ENCODE data around the gene CA10. TPM values are rescaled to one million over a fixed set of nuclear protein-coding genes. Genes with fewer than 3 reads are reported as not detected.
A peak's percentile ranks its signal among the peaks of the same experiment; 100 is the strongest.

CA10 gene
- total and polyA plus RNA-seq, 4 donors, result 30.0 to 130 (median 99.2) TPM

GRCh38 chr17:51706093-51706492 is 452.4 kb downstream of the CA10 start:
- no peak overlapping the region for H3K27ac ChIP-seq (ENCODE audit: low read depth, low read length)
- DNase-seq (ENCODE audit: low read depth in 4 of 6, low spot score in 6 of 6), result no peak
- WGBS (ENCODE audit: insufficient coverage), result no CpG with 5 or more reads among the region's 1 CpG
- no peaks in the 10 kb centered on the region for H3K27me3 ChIP-seq (ENCODE audit: control insufficient read depth, insufficient read depth, low read length)
- no peaks in the 10 kb centered on the region for H3K9me3 ChIP-seq (ENCODE audit: control insufficient read depth, insufficient read depth, low read length)
- H3K4me1 ChIP-seq (ENCODE audit: control insufficient read depth, insufficient read depth, low read length), result peaks cover 3% of the 10 kb centered on the region
- H3K4me3 ChIP-seq (ENCODE audit: low read depth, low read length), result no peak overlapping the region
- no peaks in the 10 kb centered on the region for H3K36me3 ChIP-seq (ENCODE audit: control insufficient read depth, insufficient read depth, low read length)

GRCh38 chr17:51703361-51704341 is 454.9 kb downstream of the CA10 start:
- H3K4me3 ChIP-seq (ENCODE audit: low read depth, low read length), result no peak overlapping the region
- WGBS (ENCODE audit: insufficient coverage), result 58% methylated on average over 4 of the region's 8 CpGs

GRCh38 chr17:51702963-51703360 is 455.6 kb downstream of the CA10 start:
- no peak overlapping the region for H3K27ac ChIP-seq (ENCODE audit: low read depth, low read length)
- H3K27me3 ChIP-seq (ENCODE audit: control insufficient read depth, insufficient read depth, low read length), result no peaks in the 10 kb centered on the region
- no peak for DNase-seq (ENCODE audit: low read depth in 4 of 6, low spot score in 6 of 6)
- H3K9me3 ChIP-seq (ENCODE audit: control insufficient read depth, insufficient read depth, low read length), result no peaks in the 10 kb centered on the region
- WGBS (ENCODE audit: insufficient coverage), result 78% methylated on average over 2 of the region's 3 CpGs
- no peak overlapping the region for H3K4me3 ChIP-seq (ENCODE audit: low read depth, low read length)
- no peaks in the 10 kb centered on the region for H3K36me3 ChIP-seq (ENCODE audit: control insufficient read depth, insufficient read depth, low read length)
- no peaks in the 10 kb centered on the region for H3K4me1 ChIP-seq (ENCODE audit: control insufficient read depth, insufficient read depth, low read length)

More at GRCh38 chr17:51703361-51704341, 454.9 kb downstream of the CA10 start:
- Histone ChIP-seq H3K9me3 (ENCODE audit: control insufficient read depth, insufficient read depth, low read length) (no peaks in the 10 kb centered on the region), H3K27ac (ENCODE audit: low read depth, low read length) (peak overlapping the region; percentile 15), H3K36me3 (ENCODE audit: control insufficient read depth, insufficient read depth, low read length) (no peaks in the 10 kb centered on the region), H3K4me1 (ENCODE audit: control insufficient read depth, insufficient read depth, low read length) (no peaks in the 10 kb centered on the region), H3K27me3 (ENCODE audit: control insufficient read depth, insufficient read depth, low read length) (no peaks in the 10 kb centered on the region)
- DNase-seq (ENCODE audit: low read depth in 4 of 6, low spot score in 6 of 6), result peak in 3 of 6 donors; percentile 18 to 64 (median 27)

GRCh38 chr17:51701501-51701900 is 457.0 kb downstream of the CA10 start:
- WGBS (ENCODE audit: insufficient coverage), result 90% methylated on average over 1 of the region's 2 CpGs
- Histone ChIP-seq H3K36me3 (ENCODE audit: control insufficient read depth, insufficient read depth, low read length) (no peaks in the 10 kb centered on the region), H3K4me3 (ENCODE audit: low read depth, low read length) (no peak overlapping the region), H3K9me3 (ENCODE audit: control insufficient read depth, insufficient read depth, low read length) (no peaks in the 10 kb centered on the region), H3K4me1 (ENCODE audit: control insufficient read depth, insufficient read depth, low read length) (no peaks in the 10 kb centered on the region), H3K27me3 (ENCODE audit: control insufficient read depth, insufficient read depth, low read length) (no peaks in the 10 kb centered on the region), H3K27ac (ENCODE audit: low read depth, low read length) (no peak overlapping the region)
- DNase-seq (ENCODE audit: low read depth in 4 of 6, low spot score in 6 of 6), result peak in 1 of 6 donors; percentile 36

GRCh38 chr17:51700011-51700760 is 458.3 kb downstream of the CA10 start:
- H3K4me3 ChIP-seq (ENCODE audit: low read depth, low read length), result no peak overlapping the region
- H3K27ac ChIP-seq (ENCODE audit: low read depth, low read length), result no peak overlapping the region
- 89% methylated on average over 12 of the region's 17 CpGs for WGBS (ENCODE audit: insufficient coverage)
- no peak for DNase-seq (ENCODE audit: low read depth in 4 of 6, low spot score in 6 of 6)
- no peaks in the 10 kb centered on the region for H3K27me3 ChIP-seq (ENCODE audit: control insufficient read depth, insufficient read depth, low read length)
- no peaks in the 10 kb centered on the region for H3K9me3 ChIP-seq (ENCODE audit: control insufficient read depth, insufficient read depth, low read length)
- H3K36me3 ChIP-seq (ENCODE audit: control insufficient read depth, insufficient read depth, low read length), result no peaks in the 10 kb centered on the region
- no peaks in the 10 kb centered on the region for H3K4me1 ChIP-seq (ENCODE audit: control insufficient read depth, insufficient read depth, low read length)

GRCh38 chr17:51699303-51699702 is 459.2 kb downstream of the CA10 start:
- no CpG with 5 or more reads among the region's 5 CpGs for WGBS (ENCODE audit: insufficient coverage)
- no peak for DNase-seq (ENCODE audit: low read depth in 4 of 6, low spot score in 6 of 6)

GRCh38 chr17:51692917-51693316 is 465.6 kb downstream of the CA10 start:
- Histone ChIP-seq H3K36me3 (ENCODE audit: control insufficient read depth, insufficient read depth, low read length) (no peaks in the 10 kb centered on the region), H3K4me1 (ENCODE audit: control insufficient read depth, insufficient read depth, low read length) (no peaks in the 10 kb centered on the region), H3K4me3 (ENCODE audit: low read depth, low read length) (no peak overlapping the region), H3K27ac (ENCODE audit: low read depth, low read length) (no peak overlapping the region), H3K27me3 (ENCODE audit: control insufficient read depth, insufficient read depth, low read length) (no peaks in the 10 kb centered on the region), H3K9me3 (ENCODE audit: control insufficient read depth, insufficient read depth, low read length) (no peaks in the 10 kb centered on the region)
- 89% methylated on average over 2 of the region's 2 CpGs for WGBS (ENCODE audit: insufficient coverage)
- DNase-seq (ENCODE audit: low read depth in 4 of 6, low spot score in 6 of 6), result no peak

More at GRCh38 chr17:51699303-51699702, 459.2 kb downstream of the CA10 start:
- H3K27ac ChIP-seq (ENCODE audit: low read depth, low read length), result no peak overlapping the region
- H3K4me3 ChIP-seq (ENCODE audit: low read depth, low read length), result no peak overlapping the region
- H3K27me3 ChIP-seq (ENCODE audit: control insufficient read depth, insufficient read depth, low read length), result no peaks in the 10 kb centered on the region
- no peaks in the 10 kb centered on the region for H3K36me3 ChIP-seq (ENCODE audit: control insufficient read depth, insufficient read depth, low read length)
- H3K4me1 ChIP-seq (ENCODE audit: control insufficient read depth, insufficient read depth, low read length), result no peaks in the 10 kb centered on the region
- no peaks in the 10 kb centered on the region for H3K9me3 ChIP-seq (ENCODE audit: control insufficient read depth, insufficient read depth, low read length)

- Histone ChIP-seq H3K27me3 (ENCODE audit: control insufficient read depth, insufficient read depth, low read length) (no peaks in the 10 kb centered on the region), H3K9me3 (ENCODE audit: control insufficient read depth, insufficient read depth, low read length) (no peaks in the 10 kb centered on the region), H3K36me3 (ENCODE audit: control insufficient read depth, insufficient read depth, low read length) (no peaks in the 10 kb centered on the region), H3K27ac (ENCODE audit: low read depth, low read length) (no peak overlapping the region), H3K4me1 (ENCODE audit: control insufficient read depth, insufficient read depth, low read length) (no peaks in the 10 kb centered on the region), H3K4me3 (ENCODE audit: low read depth, low read length) (no peak overlapping the region)
- WGBS (ENCODE audit: insufficient coverage), result no CpG with 5 or more reads among the region's 3 CpGs
- no peak for DNase-seq (ENCODE audit: low read depth in 4 of 6, low spot score in 6 of 6)
These were observed 470.6 kb downstream of the CA10 start for GRCh38 chr17:51687887-51688286.

GRCh38 chr17:51685287-51685909 is 473.1 kb downstream of the CA10 start:
- H3K27me3 ChIP-seq (ENCODE audit: control insufficient read depth, insufficient read depth, low read length), result no peaks in the 10 kb centered on the region
- H3K9me3 ChIP-seq (ENCODE audit: control insufficient read depth, insufficient read depth, low read length), result no peaks in the 10 kb centered on the region
- no peaks in the 10 kb centered on the region for H3K4me1 ChIP-seq (ENCODE audit: control insufficient read depth, insufficient read depth, low read length)
- no peak overlapping the region for H3K27ac ChIP-seq (ENCODE audit: low read depth, low read length)
- no peaks in the 10 kb centered on the region for H3K36me3 ChIP-seq (ENCODE audit: control insufficient read depth, insufficient read depth, low read length)
- 83% methylated on average over 2 of the region's 2 CpGs for WGBS (ENCODE audit: insufficient coverage)
- peak in 1 of 6 donors; percentile 75 for DNase-seq (ENCODE audit: low read depth in 4 of 6, low spot score in 6 of 6)
- no peak overlapping the region for H3K4me3 ChIP-seq (ENCODE audit: low read depth, low read length)
